HFF-Myc (cell line): ENCODE results near the gene SHANK1.

Experiments used
- DNase-seq: peaks from one replicate; pipeline ENCODE4 v3.0.0-alpha.2; 2011; ENCODE audit warnings: low read depth; ENCODE audit errors: extremely low read depth
- H3K4me3 ChIP-seq: replicated peaks from 2 replicates; pipeline ENCODE4 v1.5.1; 2011; ENCODE audit warnings: low read depth, mild to moderate bottlenecking, control low read depth, low read length
- CTCF ChIP-seq: IDR thresholded peaks from 2 replicates; pipeline ENCODE4 v1.5.1; 2012; ENCODE audit warnings: mild to moderate bottlenecking, low read depth, low read length, control low read depth; ENCODE audit errors: missing control alignments

The SHANK1 gene

GRCh38 chr19:50710612-50711011 is 9.0 kb downstream of the SHANK1 start:
- no peak for DNase-seq
- H3K4me3 ChIP-seq: no peak overlapping the region
- no peak for TF ChIP-seq CTCF

GRCh38 chr19:50710094-50710493 is 9.5 kb downstream of the SHANK1 start:
- no peak for TF ChIP-seq CTCF
- DNase-seq: no peak

GRCh38 chr19:50708179-50708879 is 11.3 kb downstream of the SHANK1 start:
- H3K4me3 ChIP-seq: no peak overlapping the region
- TF ChIP-seq CTCF: no peak
- DNase-seq: no peak

More at GRCh38 chr19:50710094-50710493, 9.5 kb downstream of the SHANK1 start:
- H3K4me3 ChIP-seq: no peak overlapping the region

- no peak for TF ChIP-seq CTCF
- no peak for DNase-seq
- H3K4me3 ChIP-seq: no peak overlapping the region
These were observed 13.2 kb downstream of the SHANK1 start for GRCh38 chr19:50706387-50706786.

GRCh38 chr19:50705422-50706019 is 14.1 kb downstream of the SHANK1 start:
- H3K4me3 ChIP-seq: no peak overlapping the region
- TF ChIP-seq CTCF: peak; percentile 83
- peak; percentile 43 for DNase-seq

- DNase-seq: no peak
- TF ChIP-seq CTCF: peak; percentile 24
- no peak overlapping the region for H3K4me3 ChIP-seq
These were observed 15.4 kb downstream of the SHANK1 start for GRCh38 chr19:50703915-50704796.
